Lower leg skin (tissue), 4 donors: Measurements from ENCODE around the gene ZNF79. TPM values are rescaled to one million over a fixed set of nuclear protein-coding genes. Genes with fewer than 3 reads are reported as not detected.

Source experiments
- DNase-seq, 2 donors: peaks; one replicate each; pipeline ENCODE4 v3.0.0-alpha.2; 2019; ENCODE audit warnings: low spot score in 2 of 2
- H3K4me3 ChIP-seq: fragments of 200-600 bp; sonication (generic); 2 replicates; pipeline ENCODE4 v1.5.1; 2017; ENCODE audit warnings: mild to moderate bottlenecking, low read depth; ENCODE audit not compliant: poor library complexity, severe bottlenecking
- POLR2A ChIP-seq, 2 donors: fragments of 450-650 bp; IDR thresholded peaks; one replicate each; pipeline ENCODE4 v1.6.1; 2016 to 2017; ENCODE audit warnings: antibody characterized with exemption in 2 of 2, mild to moderate bottlenecking in 1 of 2, moderate library complexity in 1 of 2
- WGBS, 2 donors: methylation state at CpG; one replicate each; pipeline ENCODE4 v1.1.5; 2018; 5-methylcytosine and 5-hydroxymethylcytosine counted together
- intact Hi-C: fragments of 100-400 bp; cut with DNase I; formaldehyde crosslinking; loops from one replicate; pipeline ENCODE4 v1.15.0; 2023; ENCODE audit warnings: low total_unique reads
- total RNA-seq, 4 donors: library from RNA; depleted of rRNA; stranded (reverse); fragments of >200 nt; gene quantifications; one replicate each; pipeline ENCODE4 v1.1.0, GENCODE V29; 2016
- TF ChIP-seq, protein P1 (sequence below), 3 donors: fragments of 450-650 bp; IDR thresholded peaks; one replicate each; pipeline ENCODE4 v1.5.1; 2016; ENCODE audit warnings: antibody characterized with exemption in 3 of 3, mild to moderate bottlenecking in 3 of 3, moderate library complexity in 2 of 3

The ZNF79 gene
- total RNA-seq, 4 donors from 2014 or later = 9.2 to 12.1 (median 9.8) TPM

DNA sequence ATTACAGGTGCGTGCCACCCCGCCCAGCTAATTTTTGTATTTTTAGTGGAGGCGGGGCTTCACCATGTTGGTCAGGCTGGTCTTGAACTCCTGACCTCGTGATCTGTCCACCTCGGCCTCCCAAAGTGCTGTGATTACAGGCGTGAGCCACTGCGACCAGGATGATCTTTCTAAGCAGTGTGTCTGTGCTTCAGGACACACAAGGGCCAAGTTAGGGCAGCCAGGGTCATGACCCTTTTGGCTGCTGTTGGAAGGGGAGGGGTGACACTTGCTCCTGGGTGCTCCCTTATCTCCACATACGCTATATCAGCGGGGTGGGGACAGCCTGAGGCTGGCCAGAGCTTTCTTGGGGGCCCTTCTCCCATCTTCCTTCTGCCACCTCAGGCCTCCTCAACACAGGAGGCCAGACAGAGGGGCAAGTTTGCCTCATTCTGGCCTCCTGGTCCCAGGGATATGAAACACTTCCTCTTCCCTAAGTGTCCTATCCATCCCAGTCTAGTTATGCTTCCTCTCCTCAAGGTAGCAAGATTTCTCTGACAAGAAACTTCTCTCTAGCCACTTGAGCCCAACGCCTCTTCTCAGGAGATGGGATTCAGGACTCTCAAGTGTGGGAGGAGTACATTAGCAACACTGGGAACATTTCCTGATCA, 1.9 kb upstream of the ZNF79 start:
- intact Hi-C loops = no loop called here
- TF ChIP-seq POLR2A (IDR thresholded peaks at IDR 0.05) = no peak
- TF ChIP-seq, protein P1, sequence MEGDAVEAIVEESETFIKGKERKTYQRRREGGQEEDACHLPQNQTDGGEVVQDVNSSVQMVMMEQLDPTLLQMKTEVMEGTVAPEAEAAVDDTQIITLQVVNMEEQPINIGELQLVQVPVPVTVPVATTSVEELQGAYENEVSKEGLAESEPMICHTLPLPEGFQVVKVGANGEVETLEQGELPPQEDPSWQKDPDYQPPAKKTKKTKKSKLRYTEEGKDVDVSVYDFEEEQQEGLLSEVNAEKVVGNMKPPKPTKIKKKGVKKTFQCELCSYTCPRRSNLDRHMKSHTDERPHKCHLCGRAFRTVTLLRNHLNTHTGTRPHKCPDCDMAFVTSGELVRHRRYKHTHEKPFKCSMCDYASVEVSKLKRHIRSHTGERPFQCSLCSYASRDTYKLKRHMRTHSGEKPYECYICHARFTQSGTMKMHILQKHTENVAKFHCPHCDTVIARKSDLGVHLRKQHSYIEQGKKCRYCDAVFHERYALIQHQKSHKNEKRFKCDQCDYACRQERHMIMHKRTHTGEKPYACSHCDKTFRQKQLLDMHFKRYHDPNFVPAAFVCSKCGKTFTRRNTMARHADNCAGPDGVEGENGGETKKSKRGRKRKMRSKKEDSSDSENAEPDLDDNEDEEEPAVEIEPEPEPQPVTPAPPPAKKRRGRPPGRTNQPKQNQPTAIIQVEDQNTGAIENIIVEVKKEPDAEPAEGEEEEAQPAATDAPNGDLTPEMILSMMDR (IDR thresholded peaks at IDR 0.05) = no peak
- 89 to 93% methylated on average over 10 of the region's 10 CpGs for WGBS, 2 donors
- no peak overlapping the region for H3K4me3 ChIP-seq
- DNase-seq = no peak

DNA sequence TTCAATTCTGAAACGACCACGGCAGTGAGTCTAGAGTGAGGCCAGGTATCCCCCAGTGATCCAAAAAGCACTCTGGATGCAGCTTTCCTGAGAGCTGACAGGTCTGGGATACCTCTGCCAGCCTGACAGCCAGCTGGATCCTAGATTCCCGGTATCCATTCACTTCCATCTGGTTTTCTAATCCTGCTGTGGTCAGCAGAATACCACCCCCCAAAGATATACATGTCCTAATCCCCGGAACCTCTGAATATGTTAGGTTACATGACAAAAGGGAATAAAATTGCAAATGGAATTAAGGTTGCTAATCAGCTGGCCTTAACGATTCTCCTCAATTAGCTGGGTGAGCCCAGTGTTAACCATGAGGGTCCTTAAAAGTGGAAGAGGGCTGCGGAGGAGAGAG, 1.4 kb upstream of the ZNF79 start:
- TF ChIP-seq, protein P1 (IDR thresholded peaks at IDR 0.05) = no peak
- TF ChIP-seq POLR2A (IDR thresholded peaks at IDR 0.05) = no peak
- WGBS, 2 donors = 63% methylated on average over 6 of the region's 6 CpGs
- no peak for DNase-seq
- intact Hi-C loops = no loop called here
- no peak overlapping the region for H3K4me3 ChIP-seq

DNA sequence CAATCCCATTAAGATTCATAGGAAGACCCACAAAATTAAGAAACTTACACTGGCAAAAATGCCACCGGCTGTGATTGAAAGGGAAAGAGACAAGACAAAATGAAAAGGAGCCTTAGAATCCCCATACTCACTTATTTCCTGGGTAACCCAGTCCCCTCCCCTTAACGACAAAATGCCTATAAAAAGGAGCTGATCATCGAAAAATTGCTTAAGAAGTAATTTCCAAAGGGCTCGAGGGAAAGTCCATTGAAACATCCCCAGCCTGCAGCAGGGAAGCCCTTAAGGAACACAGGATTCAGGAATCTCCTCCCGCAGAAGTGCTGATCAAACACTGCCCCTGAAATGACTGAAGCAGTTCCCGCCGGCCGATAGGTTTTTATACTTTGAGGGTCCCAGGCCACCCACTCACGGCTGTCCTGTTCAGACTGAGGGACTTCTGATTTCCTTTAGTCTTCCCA, 677 bp upstream of the ZNF79 start:
- DNase-seq = no peak
- TF ChIP-seq, protein P1 (IDR thresholded peaks at IDR 0.05) = no peak
- TF ChIP-seq POLR2A (IDR thresholded peaks at IDR 0.05) = no peak
- WGBS, 2 donors = 1% methylated on average over 9 of the region's 9 CpGs
- intact Hi-C loops = no loop called here
- H3K4me3 ChIP-seq = peak overlapping the region; percentile 86

DNA sequence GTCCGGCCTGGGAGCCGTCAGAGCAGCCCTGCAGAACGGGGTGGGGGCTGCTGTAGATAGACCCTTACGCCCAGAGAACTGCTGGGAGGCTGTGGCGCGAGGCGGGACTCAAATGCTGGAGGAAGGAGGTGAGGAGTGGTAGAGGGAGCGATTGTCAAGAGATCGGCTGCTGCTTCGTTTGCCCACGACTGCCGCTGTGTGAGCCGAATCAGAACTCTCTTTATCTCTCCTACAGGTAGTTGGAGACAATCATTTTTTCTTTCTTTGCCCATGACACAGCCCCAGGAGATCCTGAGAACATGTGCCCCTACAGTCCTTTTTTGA, 456 bp downstream of the ZNF79 start:
- H3K4me3 ChIP-seq = peak overlapping the region; percentile 86
- TF ChIP-seq POLR2A (IDR thresholded peaks at IDR 0.05) = no peak
- TF ChIP-seq, protein P1 (IDR thresholded peaks at IDR 0.05) = no peak
- intact Hi-C loops = no loop called here
- DNase-seq = no peak
- WGBS, 2 donors = 0 to 1% methylated on average over 13 of the region's 13 CpGs

DNA sequence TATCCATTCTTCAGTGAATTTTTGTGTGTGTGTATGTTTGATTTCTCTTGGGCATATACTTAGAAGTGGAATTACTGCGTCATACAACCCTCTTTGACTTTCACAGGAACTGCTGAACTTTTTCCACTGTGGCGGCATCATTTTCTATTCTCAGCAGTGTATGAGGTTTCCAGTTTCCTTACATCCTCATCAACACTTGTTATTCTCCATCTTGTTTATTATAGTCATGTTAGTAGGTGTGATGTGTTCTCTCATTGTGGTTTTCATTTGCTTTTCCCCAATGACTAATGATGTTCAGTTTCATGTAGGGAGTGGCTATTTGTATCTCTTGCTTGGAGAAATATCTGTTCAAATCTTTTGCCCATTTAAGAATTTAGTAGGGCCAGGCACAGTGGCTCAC, 2.6 kb downstream of the ZNF79 start:
- no peak for DNase-seq
- 90 to 93% methylated on average over 2 of the region's 2 CpGs for WGBS, 2 donors
- TF ChIP-seq, protein P1 (IDR thresholded peaks at IDR 0.05) = no peak
- no peak for TF ChIP-seq POLR2A (IDR thresholded peaks at IDR 0.05)
- no peak overlapping the region for H3K4me3 ChIP-seq
- intact Hi-C loops = no loop called here

DNA sequence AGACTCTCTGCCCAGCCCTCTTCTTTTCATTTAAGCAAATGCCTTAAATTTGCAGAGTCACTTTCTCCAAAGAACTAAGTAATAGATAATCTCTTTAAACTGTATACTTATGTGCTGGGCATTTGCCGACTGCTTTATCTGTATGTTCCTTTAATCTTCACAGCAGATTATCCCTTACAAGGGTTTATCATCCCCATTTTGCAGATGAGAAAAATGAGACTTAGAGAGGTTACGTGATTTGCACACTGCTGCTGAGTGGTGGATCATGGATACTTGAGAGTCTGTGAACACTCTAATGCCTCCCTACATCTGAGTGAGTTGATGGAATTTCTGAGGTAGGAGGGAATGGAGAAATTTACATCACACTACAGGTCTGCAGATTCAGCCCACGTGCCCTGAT, 4.2 kb downstream of the ZNF79 start:
- no peak overlapping the region for H3K4me3 ChIP-seq
- TF ChIP-seq, protein P1 (IDR thresholded peaks at IDR 0.05) = no peak
- TF ChIP-seq POLR2A (IDR thresholded peaks at IDR 0.05) = no peak
- intact Hi-C loops = no loop called here
- 90% methylated on average over 3 of the region's 3 CpGs for WGBS, 2 donors
- DNase-seq = no peak
